ENCODE results near the gene KCNIP4. TPM values are rescaled to one million over a fixed set of nuclear protein-coding genes. Genes with fewer than 3 reads are reported as not detected.

Gene KCNIP4
- total and polyA plus RNA-seq, 10 of the 15 experiments (the other 5 are each of a cell fraction or from before 2014, with no cell fraction given), result 0.03 to 0.23 (median 0.13) TPM; not detected in 7

DNA sequence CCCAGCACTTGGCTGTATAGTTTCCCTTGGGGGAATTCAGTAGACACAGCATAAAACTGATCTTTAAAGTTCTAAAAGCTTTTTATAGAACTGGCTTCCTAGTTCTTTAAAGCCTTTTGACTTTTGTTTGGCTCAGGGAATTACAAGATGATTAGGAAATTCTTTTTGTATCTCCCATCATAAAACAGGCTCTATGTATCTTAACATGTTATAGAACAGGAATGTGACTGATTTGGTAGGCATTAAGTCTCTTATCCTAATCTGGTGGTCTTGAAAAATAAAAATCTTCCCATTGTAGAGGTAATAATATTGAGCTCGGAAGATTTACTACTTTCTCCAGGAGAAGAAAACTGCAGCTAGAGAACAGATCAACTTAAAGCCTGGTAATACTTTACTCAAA is 262.7 kb downstream of the KCNIP4 start (continued):
- TF ChIP-seq, protein P1, sequence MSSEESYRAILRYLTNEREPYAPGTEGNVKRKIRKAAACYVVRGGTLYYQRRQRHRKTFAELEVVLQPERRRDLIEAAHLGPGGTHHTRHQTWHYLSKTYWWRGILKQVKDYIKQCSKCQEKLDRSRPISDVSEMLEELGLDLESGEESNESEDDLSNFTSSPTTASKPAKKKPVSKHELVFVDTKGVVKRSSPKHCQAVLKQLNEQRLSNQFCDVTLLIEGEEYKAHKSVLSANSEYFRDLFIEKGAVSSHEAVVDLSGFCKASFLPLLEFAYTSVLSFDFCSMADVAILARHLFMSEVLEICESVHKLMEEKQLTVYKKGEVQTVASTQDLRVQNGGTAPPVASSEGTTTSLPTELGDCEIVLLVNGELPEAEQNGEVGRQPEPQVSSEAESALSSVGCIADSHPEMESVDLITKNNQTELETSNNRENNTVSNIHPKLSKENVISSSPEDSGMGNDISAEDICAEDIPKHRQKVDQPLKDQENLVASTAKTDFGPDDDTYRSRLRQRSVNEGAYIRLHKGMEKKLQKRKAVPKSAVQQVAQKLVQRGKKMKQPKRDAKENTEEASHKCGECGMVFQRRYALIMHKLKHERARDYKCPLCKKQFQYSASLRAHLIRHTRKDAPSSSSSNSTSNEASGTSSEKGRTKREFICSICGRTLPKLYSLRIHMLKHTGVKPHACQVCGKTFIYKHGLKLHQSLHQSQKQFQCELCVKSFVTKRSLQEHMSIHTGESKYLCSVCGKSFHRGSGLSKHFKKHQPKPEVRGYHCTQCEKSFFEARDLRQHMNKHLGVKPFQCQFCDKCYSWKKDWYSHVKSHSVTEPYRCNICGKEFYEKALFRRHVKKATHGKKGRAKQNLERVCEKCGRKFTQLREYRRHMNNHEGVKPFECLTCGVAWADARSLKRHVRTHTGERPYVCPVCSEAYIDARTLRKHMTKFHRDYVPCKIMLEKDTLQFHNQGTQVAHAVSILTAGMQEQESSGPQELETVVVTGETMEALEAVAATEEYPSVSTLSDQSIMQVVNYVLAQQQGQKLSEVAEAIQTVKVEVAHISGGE (CRISPR knock-in tag; IDR thresholded peaks at IDR 0.05), result no peak
- TF ChIP-seq ZBED1 (IDR thresholded peaks at IDR 0.05; ENCODE audit: borderline replicate concordance) (no peak), PAX8 (IDR thresholded peaks at IDR 0.05) (no peak)
- TF ChIP-seq, protein P2, sequence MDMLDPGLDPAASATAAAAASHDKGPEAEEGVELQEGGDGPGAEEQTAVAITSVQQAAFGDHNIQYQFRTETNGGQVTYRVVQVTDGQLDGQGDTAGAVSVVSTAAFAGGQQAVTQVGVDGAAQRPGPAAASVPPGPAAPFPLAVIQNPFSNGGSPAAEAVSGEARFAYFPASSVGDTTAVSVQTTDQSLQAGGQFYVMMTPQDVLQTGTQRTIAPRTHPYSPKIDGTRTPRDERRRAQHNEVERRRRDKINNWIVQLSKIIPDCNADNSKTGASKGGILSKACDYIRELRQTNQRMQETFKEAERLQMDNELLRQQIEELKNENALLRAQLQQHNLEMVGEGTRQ (IDR thresholded peaks at IDR 0.05; ENCODE audit: borderline replicate concordance, low read depth, low read length), result no peak

DNA sequence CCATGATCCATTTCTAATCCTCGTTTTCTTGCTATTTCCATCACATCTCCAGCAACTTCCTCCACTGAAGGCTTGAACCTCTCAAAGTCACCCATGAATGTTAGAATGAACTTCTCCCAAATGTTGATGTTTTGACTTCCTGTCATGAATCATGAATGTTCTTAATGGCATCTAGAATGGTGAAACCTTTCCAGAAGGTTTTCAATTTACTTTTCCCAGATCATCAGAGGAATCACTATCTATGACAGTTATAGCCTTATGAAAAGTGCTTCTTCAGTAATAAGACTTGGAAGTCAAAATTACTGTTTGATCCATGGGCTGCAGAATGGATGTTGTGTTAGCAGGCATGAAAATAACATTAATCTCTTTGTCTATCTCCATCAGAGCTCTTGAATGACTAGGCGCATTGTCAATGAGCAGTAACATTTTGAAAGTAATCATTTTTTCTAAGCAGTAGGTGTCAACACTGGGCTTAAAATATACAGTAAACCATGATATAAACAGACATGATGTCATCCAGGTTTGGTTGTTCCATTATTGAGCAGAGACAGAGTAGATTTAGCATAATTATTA is 268.2 kb downstream of the KCNIP4 start:
- DNase-seq (ENCODE audit: low read depth, low spot score) (no peak), ATAC-seq (no peak), FAIRE-seq (no peak)
- SMC1A ChIA-PET (ENCODE audit: uncharacterized antibody, unreplicated experiment), result no interaction called here
- in situ Hi-C loops (cut with MboI) (no loop called here), intact Hi-C loops (cut with micrococcal nuclease; ENCODE audit: unreplicated experiment) (no loop called here)
- no peak overlapping the region for H2AFZ ChIP-seq (ENCODE audit: control insufficient read depth, low read depth, low read length)
- CTCF ChIA-PET, result no interaction called here
- H3K27ac ChIP-seq (ENCODE audit: control insufficient read depth, insufficient read depth), result no peak overlapping the region
- H3K9me3 ChIP-seq (replicated peaks; ENCODE audit: control insufficient read depth, insufficient read depth, low read length), result no peaks in the 10 kb centered on the region
- no peaks in the 10 kb centered on the region for H3K79me2 ChIP-seq (ENCODE audit: control insufficient read depth, insufficient read depth, low read length)
- no peaks in the 10 kb centered on the region for H4K20me1 ChIP-seq (ENCODE audit: control insufficient read depth, insufficient read depth)
- TF ChIP-seq FOXM1 (IDR thresholded peaks at IDR 0.05; ENCODE audit: low read depth, low read length) (no peak), YY1 (IDR thresholded peaks at IDR 0.05; ENCODE audit: low read depth, low read length) (no peak), RAD51 (IDR thresholded peaks at IDR 0.05) (no peak), JUNB (IDR thresholded peaks at IDR 0.05) (no peak), CREM (IDR thresholded peaks at IDR 0.05; ENCODE audit: low read depth) (no peak)
- TF ChIP-seq, protein P3, sequence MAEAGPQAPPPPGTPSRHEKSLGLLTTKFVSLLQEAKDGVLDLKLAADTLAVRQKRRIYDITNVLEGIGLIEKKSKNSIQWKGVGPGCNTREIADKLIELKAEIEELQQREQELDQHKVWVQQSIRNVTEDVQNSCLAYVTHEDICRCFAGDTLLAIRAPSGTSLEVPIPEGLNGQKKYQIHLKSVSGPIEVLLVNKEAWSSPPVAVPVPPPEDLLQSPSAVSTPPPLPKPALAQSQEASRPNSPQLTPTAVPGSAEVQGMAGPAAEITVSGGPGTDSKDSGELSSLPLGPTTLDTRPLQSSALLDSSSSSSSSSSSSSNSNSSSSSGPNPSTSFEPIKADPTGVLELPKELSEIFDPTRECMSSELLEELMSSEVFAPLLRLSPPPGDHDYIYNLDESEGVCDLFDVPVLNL (IDR thresholded peaks at IDR 0.05; ENCODE audit: low read depth, low read length), result no peak
- POLR2A ChIA-PET, result no interaction called here
- no peak overlapping the region for H3K4me2 ChIP-seq (ENCODE audit: control insufficient read depth, insufficient read depth)
- RAD21 ChIA-PET (ENCODE audit: unreplicated experiment), result no interaction called here
- 50% methylated on average over 2 of the region's 2 CpGs for WGBS (ENCODE audit: insufficient coverage, insufficient replicate concordance, low lambda C conversion rate, missing lambda C conversion rate)
- H3K36me3 ChIP-seq (ENCODE audit: control insufficient read depth in 2 of 2, insufficient read depth in 2 of 2, low read length in 1 of 2), result no peaks in the 10 kb centered on the region
- BruUV-seq (replicated peaks), result no TSS peak
- no peaks in the 10 kb centered on the region for H3K4me1 ChIP-seq (ENCODE audit: control insufficient read depth, insufficient read depth, low read length)
- H3K9ac ChIP-seq (ENCODE audit: control insufficient read depth, insufficient read depth, low read length), result no peak overlapping the region
- H3K4me3 ChIP-seq, result no peak overlapping the region
- H3K27me3 ChIP-seq (replicated peaks in 1 of 2; ENCODE audit: control insufficient read depth in 2 of 2, insufficient read depth in 2 of 2, low read length in 1 of 2), result no peaks in the 10 kb centered on the region

All from GM12878 (cell line).